Renal pelvis (tissue), 3 donors: ENCODE measurements around the gene LCE3C. TPM values are rescaled to one million over a fixed set of nuclear protein-coding genes. Genes with fewer than 3 reads are reported as not detected.

Source experiments
- polyA plus RNA-seq, 3 donors: library from polyadenylated mRNA; unstranded; fragments of 120-200 nt; gene quantifications; one replicate each; pipeline ENCODE4 v1.2.1, GENCODE V29; 2013; ENCODE audit not compliant: insufficient read length in 3 of 3

The LCE3C gene
- polyA plus RNA-seq, 3 donors: not detected

Other genes starting within 250 kb of the LCE3C start
- under 1 TPM; 0.07 to 0.27 (median 0.08) TPM for gene FLG2, start 240.2 kb upstream of the LCE3C start, polyA plus RNA-seq
- not detected for gene CRNN, start 186.0 kb upstream of the LCE3C start, polyA plus RNA-seq
- not detected for gene LCE5A, start 89.4 kb upstream of the LCE3C start, polyA plus RNA-seq
- gene CRCT1, start 85.8 kb upstream of the LCE3C start, polyA plus RNA-seq: not detected
- gene LCE3E, start 33.5 kb upstream of the LCE3C start, polyA plus RNA-seq: not detected
- not detected for gene LCE3D, start 19.7 kb upstream of the LCE3C start, polyA plus RNA-seq
- gene LCE3B, start 13.6 kb downstream of the LCE3C start, polyA plus RNA-seq: not detected
- gene LCE3A, start 22.9 kb downstream of the LCE3C start, polyA plus RNA-seq: not detected
- gene LCE2D, start 63.1 kb downstream of the LCE3C start, polyA plus RNA-seq: not detected
- not detected for gene LCE2C, start 75.0 kb downstream of the LCE3C start, polyA plus RNA-seq
- gene LCE2B, start 85.9 kb downstream of the LCE3C start, polyA plus RNA-seq: not detected
- gene LCE2A, start 98.1 kb downstream of the LCE3C start, polyA plus RNA-seq: not detected
- not detected for gene LCE4A, start 107.9 kb downstream of the LCE3C start, polyA plus RNA-seq
- gene KPRP, start 157.8 kb downstream of the LCE3C start, polyA plus RNA-seq: not detected
- not detected for gene LCE1F, start 174.9 kb downstream of the LCE3C start, polyA plus RNA-seq
- not detected for gene LCE1E, start 186.0 kb downstream of the LCE3C start, polyA plus RNA-seq
- not detected for gene LCE1D, start 196.5 kb downstream of the LCE3C start, polyA plus RNA-seq
- not detected for gene LCE1C, start 206.4 kb downstream of the LCE3C start, polyA plus RNA-seq
- not detected for gene LCE1B, start 211.7 kb downstream of the LCE3C start, polyA plus RNA-seq
- not detected for gene LCE1A, start 227.2 kb downstream of the LCE3C start, polyA plus RNA-seq
- not detected for gene LCE6A, start 242.6 kb downstream of the LCE3C start, polyA plus RNA-seq